HG02852 (cell line): ENCODE results near the gene ST3GAL6.

Experiments
- ATAC-seq: cut with Tn5 transposase; IDR thresholded peaks from one replicate; pipeline ENCODE4 v1.9.1; 2021; ENCODE audit warnings: mild to moderate bottlenecking, moderate library complexity; ENCODE audit not compliant: unreplicated experiment

The ST3GAL6 gene

DNA sequence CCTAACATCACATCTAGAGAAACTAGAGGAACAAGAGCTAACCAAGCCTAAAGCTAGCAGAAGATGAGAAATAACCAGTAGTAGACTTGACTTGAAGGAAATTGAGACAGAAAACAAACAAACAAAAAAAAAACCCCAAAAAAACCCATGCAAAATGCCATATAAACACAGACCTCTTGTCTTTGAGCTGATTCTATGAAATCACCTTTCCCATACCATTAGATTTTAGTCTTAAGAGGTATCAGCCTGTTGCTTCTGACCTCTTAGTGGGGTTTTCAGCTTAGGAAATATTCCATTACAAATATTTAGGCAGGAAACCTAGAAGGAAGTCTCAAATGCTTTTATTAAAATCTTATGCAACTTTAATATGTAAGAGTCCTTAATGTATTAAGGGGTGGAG is 23.9 kb upstream of the ST3GAL6 start:
- no peak for ATAC-seq

DNA sequence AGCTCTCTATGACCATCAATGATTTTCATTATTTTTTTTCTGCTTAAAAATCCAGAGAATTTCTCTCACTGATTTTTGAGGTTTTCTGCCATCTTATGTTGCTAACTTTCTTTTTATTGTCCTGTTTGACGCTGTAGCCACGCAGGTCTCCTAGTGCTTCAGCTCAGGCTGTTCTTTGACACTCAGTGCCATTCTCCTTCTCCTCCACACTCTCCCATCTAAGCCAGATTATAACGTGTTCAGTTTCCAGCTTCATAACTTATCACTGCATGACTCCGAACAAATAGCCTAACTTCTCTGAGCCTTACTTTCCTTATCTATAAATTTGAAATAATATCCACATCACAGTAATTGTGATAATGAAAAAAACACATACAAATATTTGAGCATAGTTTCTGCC is 22.8 kb upstream of the ST3GAL6 start:
- ATAC-seq = no peak

DNA sequence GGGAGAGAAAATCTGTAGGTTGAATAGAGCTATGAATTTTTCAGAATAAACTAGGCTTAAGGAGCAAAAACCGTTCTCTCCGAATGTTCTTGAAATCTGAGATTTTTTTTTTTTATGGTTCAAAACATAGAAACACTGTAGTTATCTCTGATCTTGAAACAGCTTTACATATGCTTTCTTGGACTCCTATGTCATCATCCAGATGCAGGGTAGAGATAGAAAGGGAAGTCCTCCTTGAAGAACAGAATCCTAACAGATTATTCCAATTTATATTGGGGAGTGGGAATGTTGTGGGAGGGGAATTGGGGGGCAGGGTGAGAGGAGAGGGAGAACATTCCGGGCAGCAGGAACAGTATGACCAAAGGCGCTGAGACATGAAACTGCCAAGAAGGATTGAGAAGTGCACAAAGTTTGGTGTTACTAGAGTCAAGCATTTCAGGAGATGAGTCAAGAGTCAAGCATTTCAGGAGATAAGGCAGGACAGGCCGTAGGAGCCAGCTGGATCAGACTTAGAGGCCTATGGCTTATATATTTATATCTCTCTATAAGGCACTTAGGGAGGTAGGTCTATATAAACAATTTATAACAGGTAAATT is 21.9 kb upstream of the ST3GAL6 start:
- ATAC-seq = no peak

DNA sequence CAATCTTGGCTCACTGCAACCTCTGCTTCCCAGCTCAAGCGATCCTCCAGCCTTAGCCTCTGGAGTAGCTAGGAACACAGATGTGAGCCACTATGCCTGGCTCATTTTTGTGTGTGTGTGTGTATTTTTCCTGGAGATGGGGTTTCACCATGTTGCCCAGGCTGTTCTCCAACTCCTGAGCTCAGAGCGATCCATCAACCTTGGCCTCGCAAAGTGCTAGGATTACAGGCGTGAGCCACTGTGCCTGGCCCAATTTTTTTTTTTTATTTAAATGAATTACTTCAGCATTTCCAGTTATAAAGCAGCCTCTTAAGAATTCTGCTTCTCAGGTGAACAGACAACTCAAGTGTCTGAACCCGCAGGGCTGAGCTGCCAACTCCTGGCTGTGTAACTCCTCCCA is 20.1 kb upstream of the ST3GAL6 start:
- no peak for ATAC-seq

DNA sequence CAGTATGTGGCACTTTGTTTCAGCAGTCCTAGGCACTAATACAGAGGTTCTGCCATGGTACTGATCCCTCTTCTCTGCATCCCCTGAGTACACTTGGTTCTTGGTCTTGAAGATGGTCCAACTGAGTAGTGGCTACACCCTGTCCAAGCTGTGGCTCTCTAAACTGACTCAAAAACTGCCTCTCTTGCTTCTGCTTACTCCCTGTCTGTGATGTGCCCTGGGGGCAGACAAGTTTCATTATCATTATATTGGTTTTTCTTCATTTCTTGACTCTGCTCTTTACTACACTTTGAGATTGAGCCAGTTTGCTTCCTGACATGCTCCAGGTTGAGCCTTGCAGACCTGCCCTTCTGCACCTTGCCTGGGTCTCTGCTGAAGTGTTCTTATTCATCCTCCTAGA is 18.9 kb upstream of the ST3GAL6 start:
- ATAC-seq = peak; percentile 44

DNA sequence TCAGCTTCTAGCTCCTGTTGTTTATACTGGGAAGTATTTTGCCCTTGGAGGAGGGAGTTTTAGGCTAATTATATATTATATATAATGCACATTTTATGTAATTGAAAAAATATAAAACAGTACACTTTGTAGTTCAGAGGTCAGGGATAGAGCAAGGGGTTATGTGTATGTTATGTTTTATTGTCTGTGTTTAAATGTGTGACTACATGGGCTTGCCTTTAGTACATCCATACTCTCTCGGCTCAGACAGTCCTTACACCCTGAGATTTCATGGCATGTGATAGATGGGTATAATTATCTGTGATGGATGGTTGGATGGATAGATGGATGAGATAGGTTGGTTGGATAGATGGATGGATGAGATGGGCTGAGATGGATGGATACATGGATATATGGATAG is 17.4 kb upstream of the ST3GAL6 start:
- no peak for ATAC-seq

DNA sequence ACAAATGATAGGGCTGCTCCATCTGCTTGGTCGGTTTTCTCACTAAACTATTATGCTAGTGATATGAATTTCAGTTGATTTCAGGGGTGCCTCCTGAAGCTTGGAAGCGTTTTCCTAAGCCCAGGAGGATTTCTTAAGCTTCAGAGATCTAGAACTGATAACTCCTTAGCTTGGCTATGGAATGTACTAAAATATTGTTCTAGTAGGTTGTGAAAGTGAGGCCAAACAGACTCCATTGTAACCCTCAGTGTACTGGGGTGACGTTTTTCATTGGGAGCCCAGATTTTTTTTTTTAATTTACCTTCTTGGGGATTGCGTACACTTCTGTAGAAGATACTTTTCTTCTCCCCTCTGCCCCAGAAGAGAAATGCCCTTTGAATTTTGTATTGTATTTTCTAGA is 17.0 kb upstream of the ST3GAL6 start:
- no peak for ATAC-seq

DNA sequence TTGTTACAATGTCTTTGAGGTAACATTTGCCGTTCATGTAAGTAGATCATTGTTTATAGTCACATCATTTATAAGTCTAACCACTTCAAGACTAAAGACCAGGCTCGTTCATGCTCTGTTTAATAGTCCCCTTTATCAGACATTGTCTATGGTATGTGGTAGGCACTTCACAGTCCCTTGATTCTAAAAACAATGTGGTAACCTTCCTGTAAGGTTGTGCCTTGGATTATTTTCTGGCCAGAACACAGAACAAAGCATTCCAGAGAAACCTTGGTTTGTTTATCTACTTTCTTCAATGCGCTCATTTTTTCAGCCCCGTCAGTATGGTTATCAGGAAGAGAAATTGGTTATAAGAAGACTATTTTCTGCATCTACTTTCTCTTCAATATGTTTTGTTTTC is 16.3 kb upstream of the ST3GAL6 start:
- ATAC-seq = no peak

DNA sequence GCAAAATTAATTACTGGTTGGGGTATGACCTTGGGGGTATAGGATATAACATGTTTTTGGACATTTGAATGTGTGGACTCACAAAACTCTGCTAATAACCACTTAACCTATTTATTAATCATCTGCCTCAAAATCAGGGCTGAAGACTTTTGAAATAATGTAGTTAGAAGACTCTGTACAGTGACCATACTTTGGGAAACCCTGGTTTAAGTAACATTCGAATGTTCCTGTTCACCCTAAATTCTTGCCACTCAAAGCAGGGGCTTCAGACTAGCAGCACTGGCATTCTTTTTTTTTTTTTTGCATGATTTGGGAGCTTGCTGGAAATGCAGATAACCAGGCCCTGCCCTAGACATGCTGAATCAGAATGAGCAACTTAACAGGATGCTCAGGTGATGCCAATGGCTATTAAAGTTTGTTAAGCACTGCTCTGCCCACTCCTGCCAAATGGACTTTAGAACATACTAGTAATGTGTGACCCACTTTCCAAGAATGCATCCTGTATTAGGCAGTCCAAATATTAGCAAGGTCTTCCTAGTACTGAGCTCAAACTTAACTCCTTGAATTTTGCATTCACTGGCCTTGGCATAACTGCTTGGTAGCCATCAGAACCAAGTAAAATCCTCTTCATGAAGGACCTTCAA is 12.7 kb upstream of the ST3GAL6 start:
- ATAC-seq = no peak

DNA sequence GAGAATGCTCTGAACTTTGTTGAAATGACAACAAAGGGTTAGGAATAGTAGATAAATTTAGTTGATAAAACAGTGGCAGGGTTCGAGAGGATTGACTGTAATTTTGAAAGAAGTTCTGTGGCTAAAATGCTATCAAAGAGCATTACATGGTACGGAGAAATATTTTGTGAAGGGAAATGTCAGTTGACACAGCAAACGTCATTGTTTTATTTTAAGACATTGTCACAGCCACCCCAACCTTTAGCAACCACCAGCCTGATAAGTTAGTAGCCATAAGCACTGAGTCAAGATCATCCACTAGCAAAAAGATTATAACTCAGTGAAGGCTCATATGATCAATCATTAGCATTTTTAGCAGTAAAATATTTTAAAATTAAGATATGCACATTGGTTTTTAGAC is 8.7 kb upstream of the ST3GAL6 start:
- no peak for ATAC-seq

DNA sequence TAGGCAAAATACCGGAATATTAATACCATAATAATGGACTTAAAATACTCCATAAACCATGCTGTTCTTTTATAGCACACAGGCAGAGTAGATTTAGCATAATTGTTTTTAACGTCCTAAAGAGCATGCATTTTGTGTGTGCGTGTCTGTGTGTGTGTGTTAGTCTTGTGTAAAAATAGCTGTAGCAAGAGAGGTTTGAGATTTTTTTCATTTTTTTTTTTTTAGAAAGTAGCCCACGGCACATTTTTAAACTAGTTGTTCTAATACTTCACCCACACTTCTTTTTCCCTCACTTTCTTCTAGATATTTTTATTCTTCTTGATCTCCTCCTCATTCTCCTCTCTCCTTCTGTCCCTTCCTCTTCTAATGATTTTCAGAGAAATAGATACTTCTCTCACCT is 7.5 kb upstream of the ST3GAL6 start:
- ATAC-seq = no peak

DNA sequence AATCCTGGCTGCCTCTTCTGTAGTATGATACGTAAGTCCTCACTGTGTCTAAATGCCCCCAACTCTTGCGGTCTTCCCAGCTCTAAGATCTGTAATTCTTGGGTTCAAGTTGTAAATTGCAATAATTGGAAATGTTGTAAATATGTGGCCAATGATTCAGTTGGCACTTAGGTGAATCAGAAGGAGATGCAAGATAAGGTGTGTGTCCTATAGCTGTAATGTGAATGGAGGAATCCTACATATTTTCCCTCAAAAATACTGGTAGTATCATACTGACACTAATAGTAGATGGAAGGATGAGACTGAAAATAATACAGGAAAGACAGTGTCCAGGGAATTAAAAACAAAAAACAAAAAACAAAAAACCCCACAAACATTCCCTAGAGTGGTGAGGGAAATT is 3.5 kb upstream of the ST3GAL6 start:
- ATAC-seq = no peak

DNA sequence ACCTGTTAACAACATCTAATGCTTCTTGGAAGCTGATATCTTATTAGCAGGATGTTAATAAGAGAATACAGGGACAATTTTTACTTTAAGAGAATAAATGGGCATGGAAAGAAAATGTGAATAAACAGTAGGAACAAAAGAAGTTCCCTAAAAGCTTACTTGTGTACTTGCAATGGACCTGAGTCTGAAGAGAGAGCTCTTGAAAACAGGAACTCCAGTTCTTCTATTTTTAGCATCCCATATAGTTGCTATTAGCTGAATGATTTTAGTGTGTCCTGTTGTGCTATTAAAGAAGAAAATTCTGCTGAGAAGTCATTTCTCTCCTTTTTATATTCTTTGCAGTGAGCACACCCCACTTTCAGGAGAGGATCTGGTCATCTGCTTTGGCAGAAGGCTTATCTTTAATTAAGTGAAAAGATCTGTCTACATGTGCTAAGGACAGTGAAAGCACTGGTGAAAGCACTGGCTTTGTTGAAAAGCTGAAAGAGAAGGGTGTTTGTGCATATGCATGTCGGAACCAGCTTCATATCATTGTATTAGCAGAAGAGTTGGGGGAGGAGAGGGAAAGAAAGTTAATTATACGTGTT is 1.4 kb upstream of the ST3GAL6 start:
- no peak for ATAC-seq

DNA sequence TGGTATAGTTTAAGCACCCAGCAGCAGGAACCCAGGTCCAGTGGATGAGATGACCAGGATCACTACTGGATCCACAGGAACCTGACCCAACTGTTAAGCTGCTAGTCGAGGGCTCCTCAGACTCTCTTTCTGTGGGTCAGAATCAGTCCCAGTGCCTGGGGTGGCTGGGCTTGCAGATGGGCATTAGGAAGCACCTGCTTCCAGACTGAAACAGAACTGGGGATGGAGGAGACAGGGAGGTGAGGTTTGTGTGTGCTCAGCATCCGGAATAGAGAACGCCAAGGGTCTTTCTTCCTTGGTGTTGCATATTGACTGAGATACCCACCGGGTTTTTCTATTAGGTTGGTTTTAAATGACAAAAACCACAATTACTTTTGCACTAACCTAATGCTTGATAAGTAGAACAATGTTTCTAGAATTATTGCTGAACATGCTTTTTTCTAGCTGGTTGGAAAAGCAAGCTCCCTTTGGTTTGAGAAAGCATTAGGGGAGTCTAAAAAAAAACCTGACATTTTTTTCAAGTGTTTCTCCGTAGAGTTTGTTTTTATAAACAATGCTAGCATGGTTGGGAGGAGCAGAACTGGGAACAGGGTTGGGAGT is 779 bp downstream of the ST3GAL6 start:
- ATAC-seq = no peak

DNA sequence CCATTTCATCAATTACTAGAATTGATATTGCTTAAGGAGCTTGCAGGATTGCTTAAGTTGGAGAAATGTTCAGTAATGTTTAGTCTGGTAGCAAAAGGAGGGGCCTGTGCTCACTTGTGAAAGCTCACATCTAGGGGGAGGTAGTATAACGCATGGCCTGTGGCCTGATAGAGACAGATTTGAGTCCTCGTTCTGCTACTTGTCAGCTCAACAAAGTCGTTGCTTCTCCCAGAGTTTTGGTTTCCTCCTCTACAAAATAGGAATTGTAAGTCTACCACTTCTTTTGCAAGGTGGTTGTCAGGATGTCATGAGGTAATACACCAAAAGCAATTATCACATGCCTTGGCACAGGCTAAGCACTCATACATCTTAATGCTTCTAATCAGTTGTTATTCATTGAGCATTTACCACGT is 1.3 kb downstream of the ST3GAL6 start:
- ATAC-seq = no peak

DNA sequence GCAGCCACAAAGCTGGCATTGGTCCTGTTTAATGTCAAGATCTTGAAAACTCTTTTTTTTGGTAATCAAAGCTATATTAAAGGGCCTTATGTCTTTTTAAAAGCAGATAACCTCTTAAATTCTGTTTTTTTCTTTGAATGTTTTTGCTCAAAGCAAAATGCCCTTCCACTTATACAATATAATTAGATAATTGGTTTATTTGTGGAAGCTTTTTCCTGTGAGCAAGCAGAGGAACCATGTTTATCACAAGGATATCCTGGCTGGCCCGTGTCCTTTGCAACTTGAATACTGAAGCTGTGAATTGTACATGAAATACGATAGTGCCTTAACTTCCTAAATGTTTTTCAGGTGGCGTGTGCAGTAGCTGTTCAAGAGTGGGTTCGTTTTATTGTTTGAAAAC is 2.6 kb downstream of the ST3GAL6 start:
- no peak for ATAC-seq

DNA sequence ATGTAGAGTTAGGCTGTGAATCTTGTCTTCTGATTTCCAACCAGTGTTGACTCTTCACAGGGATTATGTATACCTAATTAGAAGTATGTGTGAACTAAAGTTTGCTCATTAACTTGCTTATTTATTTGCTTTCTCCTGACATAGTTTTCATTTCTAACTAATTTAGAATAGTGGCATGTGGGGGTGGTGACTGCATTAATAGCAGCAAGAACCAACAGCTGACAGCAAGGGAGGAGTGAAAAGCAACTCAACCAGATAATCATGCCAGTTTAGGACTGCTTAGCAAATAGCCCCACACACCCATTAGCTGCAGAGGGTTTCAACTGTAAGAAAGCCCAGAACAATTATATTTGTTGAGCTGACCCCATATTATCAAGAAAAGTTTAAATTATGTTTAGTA is 3.8 kb downstream of the ST3GAL6 start:
- no peak for ATAC-seq

DNA sequence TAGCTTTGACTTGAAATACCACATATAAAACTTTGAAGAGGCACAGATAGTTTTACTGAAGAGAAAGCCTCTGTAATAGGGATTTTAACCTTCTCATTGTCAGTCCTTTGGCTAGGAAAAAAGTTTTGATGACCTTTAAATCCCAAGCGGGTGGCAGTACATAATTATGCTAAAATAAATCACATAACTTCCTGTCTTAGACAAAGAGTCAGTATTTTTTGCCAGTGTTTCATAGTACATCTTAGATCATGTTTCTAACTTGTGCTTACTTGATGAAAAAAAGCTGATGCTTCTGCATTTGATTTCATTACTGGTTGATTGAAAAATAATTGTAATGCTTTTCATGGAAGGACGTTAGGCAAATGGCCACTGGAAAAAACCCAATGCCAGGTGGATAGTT is 5.8 kb downstream of the ST3GAL6 start:
- ATAC-seq = no peak

DNA sequence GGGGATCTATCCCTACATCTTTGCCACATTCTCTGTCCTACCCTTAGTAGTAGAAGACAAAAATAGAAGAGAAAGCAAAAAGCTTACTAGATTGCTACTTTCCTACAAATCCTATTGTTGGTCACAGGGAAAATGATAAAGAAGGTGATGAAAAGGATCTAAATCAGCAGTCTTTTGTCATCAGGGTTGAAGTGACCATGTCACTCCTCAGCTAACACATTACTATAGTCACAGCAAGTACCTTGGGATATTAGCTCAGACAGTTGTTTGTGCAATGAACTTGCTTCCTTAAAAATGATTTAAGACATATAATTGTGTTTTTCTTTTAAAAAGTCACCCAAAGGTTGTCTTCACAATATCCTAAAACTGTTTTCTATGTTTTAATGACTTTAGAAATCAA is 6.3 kb downstream of the ST3GAL6 start:
- no peak for ATAC-seq

DNA sequence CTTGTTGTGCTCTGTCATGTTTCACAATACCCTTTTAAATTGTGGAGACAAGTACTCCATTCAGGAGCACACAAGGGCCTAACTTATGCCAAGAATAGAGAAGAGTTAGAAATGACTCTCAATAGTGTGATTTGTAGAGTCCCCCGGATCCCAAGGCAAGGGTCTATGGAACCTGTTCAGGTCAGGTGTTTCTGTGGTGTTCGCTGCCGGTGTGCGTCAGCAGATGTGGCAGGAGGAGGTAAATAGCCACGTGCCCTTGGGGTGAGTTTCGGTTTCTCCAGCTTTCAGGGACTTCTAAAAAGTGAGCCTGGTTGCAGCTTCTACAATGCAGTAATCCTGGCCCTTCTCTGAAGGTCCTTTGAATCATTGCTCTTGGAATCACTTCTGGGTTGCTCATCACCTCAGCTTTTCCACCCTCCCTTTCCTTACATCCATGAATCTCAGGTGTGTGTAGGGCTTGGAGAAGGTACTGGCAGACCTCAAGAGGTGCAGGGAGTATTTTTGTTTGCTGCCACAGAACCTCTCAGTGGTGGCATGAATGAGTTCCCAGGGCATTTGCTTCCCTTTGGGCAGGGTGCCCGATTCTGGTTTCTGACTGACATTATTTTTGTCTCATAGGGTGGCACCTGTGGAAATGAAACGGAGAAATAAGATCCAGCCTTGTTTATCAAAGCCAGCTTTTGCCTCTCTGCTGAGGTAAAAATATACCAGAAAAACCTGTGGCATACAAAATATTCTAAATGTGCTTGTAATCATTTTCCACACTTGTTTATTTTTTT is 7.3 kb downstream of the ST3GAL6 start:
- peak; percentile 65 for ATAC-seq

DNA sequence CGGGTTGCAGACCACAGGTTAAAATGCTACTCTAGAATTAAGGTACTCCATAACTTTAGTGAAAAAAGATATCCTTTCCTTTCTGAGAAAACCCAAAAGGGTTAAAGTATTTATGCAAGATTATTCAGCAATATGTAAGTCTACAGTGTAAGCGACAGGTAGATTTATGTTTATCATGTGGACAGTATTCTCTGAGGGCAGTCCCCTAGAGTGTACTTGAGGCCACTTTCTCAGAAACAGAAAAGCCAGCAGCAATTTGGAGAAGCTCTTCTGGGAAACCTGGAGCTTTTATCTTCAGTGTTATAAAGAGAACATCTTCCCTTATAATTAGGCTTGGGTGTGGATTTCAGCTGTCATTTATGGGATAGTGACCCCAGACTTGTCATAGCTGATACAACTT is 8.9 kb downstream of the ST3GAL6 start:
- ATAC-seq = no peak
